GM23338 (cell line): Measurements from ENCODE around the gene HES3. TPM values are rescaled to one million over a fixed set of nuclear protein-coding genes. Genes with fewer than 3 reads are reported as not detected.

Source experiments
- ATAC-seq: fragments of 200-7000 bp; cut with Tn5 transposase; 3 replicates; pipeline ENCODE4 v1.9.1; 2020
- DNase-seq: peaks from one replicate; pipeline ENCODE4 v3.0.0-alpha.2; 2015; ENCODE audit warnings: low spot score
- H2AFZ ChIP-seq: fragments of 200-600 bp; sonication (generic); 2 replicates; pipeline ENCODE4 v1.8.0; 2016; ENCODE audit warnings: antibody characterized with exemption, mild to moderate bottlenecking, moderate library complexity
- H3F3A ChIP-seq: fragments of 200-600 bp; sonication (generic); replicated peaks from 2 replicates; pipeline ENCODE4 v1.8.0; 2017; ENCODE audit warnings: antibody characterized with exemption, mixed run types, low read depth
- H3K27ac ChIP-seq: fragments of 200-600 bp; sonication (generic); 2 replicates; pipeline ENCODE4 v1.6.1; 2016; ENCODE audit warnings: low read depth
- H3K27me3 ChIP-seq: fragments of 200-600 bp; sonication (generic); 2 replicates; pipeline ENCODE4 v1.8.0; 2016; ENCODE audit warnings: mild to moderate bottlenecking, mixed run types, moderate library complexity; ENCODE audit not compliant: insufficient read depth
- H3K36me3 ChIP-seq: fragments of 200-600 bp; sonication (generic); 2 replicates; pipeline ENCODE4 v1.8.0; 2016; ENCODE audit warnings: mild to moderate bottlenecking; ENCODE audit not compliant: insufficient read depth
- H3K4me1 ChIP-seq: fragments of 200-600 bp; sonication (generic); 2 replicates; pipeline ENCODE4 v1.8.0; 2016; ENCODE audit warnings: mild to moderate bottlenecking, moderate library complexity; ENCODE audit not compliant: insufficient read depth
- H3K4me2 ChIP-seq: fragments of 200-600 bp; sonication (generic); 2 replicates; pipeline ENCODE4 v1.7.1; 2017; ENCODE audit warnings: mixed run types
- H3K4me3 ChIP-seq: fragments of 200-600 bp; sonication (generic); 2 replicates; pipeline ENCODE4 v1.6.1; 2016; ENCODE audit warnings: mixed run types
- H3K79me2 ChIP-seq: fragments of 200-600 bp; sonication (generic); replicated peaks from 2 replicates; pipeline ENCODE4 v1.8.0; 2017; ENCODE audit warnings: mild to moderate bottlenecking; ENCODE audit not compliant: insufficient read depth
- H3K9me2 ChIP-seq: fragments of 200-600 bp; sonication (generic); 2 replicates; pipeline ENCODE4 v1.8.0; 2017; ENCODE audit not compliant: insufficient read depth
- H4K20me1 ChIP-seq: fragments of 200-600 bp; sonication (generic); replicated peaks from 2 replicates; pipeline ENCODE4 v1.8.0; 2017; ENCODE audit warnings: mild to moderate bottlenecking; ENCODE audit not compliant: insufficient read depth
- H3K27ac Mint-ChIP-seq: 2 replicates; pipeline ENCODE4 v1.8.0; 2020; ENCODE audit warnings: inconsistent platforms, mild to moderate bottlenecking, moderate library complexity, mixed read lengths
- H3K27me3 Mint-ChIP-seq: 3 replicates; pipeline ENCODE4 v1.8.0; 2022; ENCODE audit warnings: low read depth, mild to moderate bottlenecking, moderate library complexity, mixed read lengths, inconsistent platforms; ENCODE audit not compliant: insufficient read depth, poor library complexity
- H3K36me3 Mint-ChIP-seq: 3 replicates; pipeline ENCODE4 v1.8.0; 2021; ENCODE audit warnings: low read depth, mild to moderate bottlenecking, inconsistent platforms, moderate library complexity, mixed read lengths
- H3K4me1 Mint-ChIP-seq: 3 replicates; pipeline ENCODE4 v1.8.0; 2020; ENCODE audit warnings: mild to moderate bottlenecking, inconsistent platforms, mixed read lengths
- H3K4me3 Mint-ChIP-seq: 3 replicates; pipeline ENCODE4 v1.8.0; 2021; ENCODE audit warnings: moderate library complexity, mild to moderate bottlenecking, inconsistent platforms, mixed read lengths
- H3K9me3 Mint-ChIP-seq: 3 replicates; pipeline ENCODE4 v1.8.0; 2020; ENCODE audit warnings: moderate library complexity, mild to moderate bottlenecking, inconsistent platforms, mixed read lengths
- CREB1 ChIP-seq: fragments of 250-450 bp; sonication (Bioruptor Pico); IDR thresholded peaks from 2 replicates; pipeline ENCODE4 v1.5.0; 2020; ENCODE audit warnings: low read depth, mild to moderate bottlenecking, moderate library complexity
- CTCF ChIP-seq, 2 experiments: fragments of 200-600 bp in 1 of 2; sonication (generic) in 1 of 2; conservative IDR thresholded peaks; 2 replicates each; pipeline versions ENCODE4 v1.5.1 to v1.6.1; 2016 to 2017; ENCODE audit warnings: antibody characterized with exemption in 2 of 2, low read depth in 2 of 2, mild to moderate bottlenecking in 2 of 2, moderate library complexity in 1 of 2
- ETS1 ChIP-seq: IDR thresholded peaks from 2 replicates; pipeline ENCODE4 v1.6.1; 2016; ENCODE audit warnings: antibody characterized with exemption
- REST ChIP-seq: IDR thresholded peaks from one replicate; pipeline ENCODE4 v1.6.1; 2018; ENCODE audit warnings: antibody characterized with exemption; ENCODE audit not compliant: unreplicated experiment
- STAT1 ChIP-seq: IDR thresholded peaks from one replicate; pipeline ENCODE4 v1.6.1; 2016; ENCODE audit warnings: antibody characterized with exemption; ENCODE audit not compliant: unreplicated experiment
- ZNF114 ChIP-seq: fragments of 250-450 bp; sonication (Bioruptor Pico); IDR thresholded peaks from 2 replicates; pipeline ENCODE4 v1.5.0; 2020; ENCODE audit warnings: mild to moderate bottlenecking, moderate library complexity
- ZNF462 ChIP-seq: fragments of 250-450 bp; sonication (Bioruptor Pico); IDR thresholded peaks from 2 replicates; pipeline ENCODE4 v1.5.0; 2020; ENCODE audit warnings: mild to moderate bottlenecking, moderate library complexity
- polyA plus RNA-seq: library from polyadenylated mRNA; unstranded; fragments of >200 nt; fragmentation: Nextera tagmentation; extraction: Ambion mirVana; gene quantifications from 2 replicates; pipeline ENCODE4 v1.2.1, GENCODE V29; 2016
- total RNA-seq: library from RNA; depleted of rRNA; stranded (reverse); fragments of >200 nt; shearing (Covaris generic); gene quantifications from 2 replicates; pipeline ENCODE4 v1.2.3, GENCODE V29; 2014

The HES3 gene
- total and polyA plus RNA-seq, 2 experiments from 2014 or later = 7.1 to 50.4 TPM

GRCh38 chr1:6245086-6245868 lies 1.3 kb downstream of the HES3 start:
- Mint-ChIP-seq H3K4me3 (peak overlapping the region; percentile 82), H3K36me3 (no peaks in the 10 kb centered on the region), H3K27ac (no peak overlapping the region), H3K4me1 (peaks cover 32% of the 10 kb centered on the region), H3K27me3 (peaks cover 43% of the 10 kb centered on the region), H3K9me3 (no peaks in the 10 kb centered on the region)
- ATAC-seq (peak; percentile 11), DNase-seq (peak; percentile 94)
- H3K79me2 ChIP-seq = no peaks in the 10 kb centered on the region
- no peaks in the 10 kb centered on the region for H3K9me2 ChIP-seq
- TF ChIP-seq STAT1 = no peak
- TF ChIP-seq CREB1 (CRISPR knock-in tag) = peak; percentile 67
- TF ChIP-seq CTCF (conservative IDR thresholded peaks at IDR 0.05; ENCODE audit: low read depth in 2 of 2) = peak; percentile 61 to 79
- TF ChIP-seq ETS1 = no peak
- peak; percentile 98 for TF ChIP-seq REST
- no peak for TF ChIP-seq ZNF114 (CRISPR knock-in tag)
- no peak for TF ChIP-seq ZNF462 (CRISPR knock-in tag)
- peaks cover 20% of the 10 kb centered on the region for H3F3A ChIP-seq
- peak overlapping the region; percentile 83 for H3K4me3 ChIP-seq
- H3K36me3 ChIP-seq = no peaks in the 10 kb centered on the region
- H3K4me1 ChIP-seq = peaks cover 33% of the 10 kb centered on the region
- H3K27ac ChIP-seq = no peak overlapping the region
- peaks cover 56% of the 10 kb centered on the region for H3K27me3 ChIP-seq
- H3K4me2 ChIP-seq = peak overlapping the region; percentile 98
- no peak overlapping the region for H2AFZ ChIP-seq
- H4K20me1 ChIP-seq = peaks cover 6% of the 10 kb centered on the region; the same call in 1 of the 2 replicates
